T-helper 1 cell treated with Interleukin-12 subunit alpha and Interleukin-12 subunit beta and Interleukin-4 antibody, amounts not matched to agents 30 ng/mL and 1 ng/mL, for 36 hours (primary cell): Measurements from ENCODE around the gene HLA-F. TPM values are rescaled to one million over a fixed set of nuclear protein-coding genes. Genes with fewer than 3 reads are reported as not detected.

Experiments
- intact Hi-C: fragments of 100-400 bp; cut with micrococcal nuclease; formaldehyde crosslinking; loops from one replicate; pipeline ENCODE4 v1.15.1; 2024
- total RNA-seq: library from RNA; stranded (reverse); gene quantifications from 2 replicates; pipeline ENCODE4 v1.2.3, GENCODE V29; 2022

The HLA-F gene
- total RNA-seq, 1 donor from 2014 or later = 550 TPM

GRCh38 chr6:29758761-29759160 is 35.5 kb downstream of the HLA-F start:
- intact Hi-C loops = no loop called here

- intact Hi-C loops = no loop called here
These were observed 36.2 kb downstream of the HLA-F start for GRCh38 chr6:29759457-29759856.

GRCh38 chr6:29760328-29760727 is 37.1 kb downstream of the HLA-F start:
- intact Hi-C loops = no loop called here

- intact Hi-C loops = no loop called here
These were observed 38.8 kb downstream of the HLA-F start for GRCh38 chr6:29762051-29762450.

- intact Hi-C loops = no loop called here
These were observed 39.6 kb downstream of the HLA-F start for GRCh38 chr6:29762781-29763214.

- intact Hi-C loops = no loop called here
These were observed 40.5 kb downstream of the HLA-F start for GRCh38 chr6:29763491-29764289.

GRCh38 chr6:29764422-29765196 is 41.4 kb downstream of the HLA-F start:
- intact Hi-C loops = no loop called here

GRCh38 chr6:29769336-29769735 is 46.1 kb downstream of the HLA-F start:
- intact Hi-C loops = no loop called here

- intact Hi-C loops = no loop called here
These were observed 47.1 kb downstream of the HLA-F start for GRCh38 chr6:29770306-29770705.

GRCh38 chr6:29776684-29777083 is 53.5 kb downstream of the HLA-F start:
- intact Hi-C loops = no loop called here

Other genes starting within 250 kb of the HLA-F start
- gene MAS1L, start 235.5 kb upstream of the HLA-F start, total RNA-seq = not detected in 2 replicates
- 3.2 and 4.4 TPM in 2 replicates for gene UBD, start 163.7 kb upstream of the HLA-F start, total RNA-seq
- gene OR2H2, start 138.3 kb upstream of the HLA-F start, total RNA-seq = not detected in 2 replicates
- 27.0 and 28.1 TPM in 2 replicates for gene GABBR1, start 90.3 kb upstream of the HLA-F start, total RNA-seq
- not detected in 2 replicates for gene MOG, start 66.3 kb upstream of the HLA-F start, total RNA-seq
- gene ZFP57, start 42.3 kb upstream of the HLA-F start, total RNA-seq = 2.6 and 3.1 TPM in 2 replicates
- gene HLA-G, start 104.4 kb downstream of the HLA-F start, total RNA-seq = 2.7 and 3.2 TPM in 2 replicates
- 2,396 and 2,407 TPM in 2 replicates for gene HLA-A, start 219.1 kb downstream of the HLA-F start, total RNA-seq